GM12878 (cell line): ENCODE measurements around the gene FITM1. TPM values are rescaled to one million over a fixed set of nuclear protein-coding genes. Genes with fewer than 3 reads are reported as not detected.

ENCODE experiments used
- ATAC-seq: fragments of 200-7000 bp; cut with Tn5 transposase; 3 replicates; pipeline ENCODE4 v1.9.1; 2020; ENCODE audit warnings: mild to moderate bottlenecking, moderate library complexity
- BruUV-seq: library from RNA; stranded (reverse); fragments of 400-500 nt; replicated peaks from 2 replicates; lab custom pipeline; 2021; lab: Mats Ljungman, UMichigan
- CTCF ChIA-PET: fragments of 300-600 bp; sonication (Branson Sonifier 250); formaldehyde crosslinking; extraction: SDS; loops from one replicate; lab custom pipeline; 2021; ENCODE audit warnings: inconsistent platforms; lab: Yijun Ruan, JAX
- POLR2A ChIA-PET: fragments of 350-600 bp; formaldehyde crosslinking; extraction: SDS; loops from one replicate; lab custom pipeline; 2021; ENCODE audit warnings: inconsistent platforms; lab: Charles Lee
- RAD21 ChIA-PET: fragments of 300-600 bp; sonication (Branson Sonifier 250); formaldehyde crosslinking; loops from one replicate; lab custom pipeline; 2023; ENCODE audit warnings: antibody characterized with exemption; ENCODE audit not compliant: unreplicated experiment; lab: Charles Lee
- SMC1A ChIA-PET: fragments of 300-600 bp; sonication (Branson Sonifier 250); formaldehyde crosslinking; loops from one replicate; lab custom pipeline; 2023; ENCODE audit not compliant: unreplicated experiment, uncharacterized antibody; lab: Charles Lee
- DNase-seq: peaks from one replicate; pipeline ENCODE4 v3.0.0-alpha.2; 2011; ENCODE audit warnings: low read depth, low spot score
- FAIRE-seq: peaks from 3 replicates; lab custom pipeline; 2011; peaks lifted over from hg19 to GRCh38; lab: Jason Lieb, UNC
- H2AFZ ChIP-seq: 2 replicates; pipeline ENCODE4 v1.6.0; 2011; ENCODE audit warnings: low read depth, low read length, control low read depth; ENCODE audit not compliant: control insufficient read depth
- H3K27ac ChIP-seq: 2 replicates; pipeline ENCODE4 v1.5.1; 2011; ENCODE audit warnings: control low read depth; ENCODE audit not compliant: control insufficient read depth, insufficient read depth
- H3K27me3 ChIP-seq, 2 experiments: replicated peaks in 1 of 2; 2 replicates each; pipeline versions ENCODE4 v1.6.0 to v1.6.1; 2011; ENCODE audit warnings: low read length in 1 of 2; ENCODE audit not compliant: control insufficient read depth in 2 of 2, insufficient read depth in 2 of 2
- H3K36me3 ChIP-seq, 2 experiments: 2 replicates each; pipeline ENCODE4 v1.5.1; 2011; ENCODE audit warnings: low read length in 1 of 2; ENCODE audit not compliant: control insufficient read depth in 2 of 2, insufficient read depth in 2 of 2
- H3K4me1 ChIP-seq: 2 replicates; pipeline ENCODE4 v1.6.1; 2011; ENCODE audit warnings: mild to moderate bottlenecking, low read length, moderate library complexity, mixed read lengths; ENCODE audit not compliant: control insufficient read depth, insufficient read depth
- H3K4me2 ChIP-seq: 2 replicates; pipeline ENCODE4 v1.6.0; 2011; ENCODE audit warnings: control low read depth; ENCODE audit not compliant: control insufficient read depth, insufficient read depth
- H3K4me3 ChIP-seq: fragments of 200-600 bp; sonication (generic); 2 replicates; pipeline ENCODE4 v1.5.1; 2016
- H3K79me2 ChIP-seq: 2 replicates; pipeline ENCODE4 v1.6.0; 2011; ENCODE audit warnings: low read length; ENCODE audit not compliant: control insufficient read depth, insufficient read depth
- H3K9ac ChIP-seq: 2 replicates; pipeline ENCODE4 v1.8.0; 2011; ENCODE audit warnings: low read length, control low read depth, mixed read lengths; ENCODE audit not compliant: control insufficient read depth, insufficient read depth
- H3K9me3 ChIP-seq: replicated peaks from 3 replicates; pipeline ENCODE4 v1.5.1; 2011; ENCODE audit warnings: mild to moderate bottlenecking, low read length; ENCODE audit not compliant: control insufficient read depth, insufficient read depth
- H4K20me1 ChIP-seq: 2 replicates; pipeline ENCODE4 v1.6.0; 2011; ENCODE audit not compliant: control insufficient read depth, insufficient read depth
- ASH2L ChIP-seq: fragments of 300-600, 200-600 bp; sonication (generic); IDR thresholded peaks from 2 replicates; pipeline ENCODE4 v1.6.1; 2017; ENCODE audit warnings: low read depth, mild to moderate bottlenecking, borderline replicate concordance
- BCL11A ChIP-seq: IDR thresholded peaks from 2 replicates; pipeline ENCODE4 v1.6.1; 2011; ENCODE audit warnings: low read depth, low read length
- CBX5 ChIP-seq: sonication (generic); IDR thresholded peaks from 2 replicates; pipeline ENCODE4 v1.6.1; 2016; ENCODE audit warnings: low read depth, moderate library complexity, mild to moderate bottlenecking, inconsistent platforms
- CREB1 ChIP-seq: IDR thresholded peaks from 2 replicates; pipeline ENCODE4 v1.6.1; 2012; ENCODE audit warnings: low read depth, mild to moderate bottlenecking, inconsistent platforms
- CREM ChIP-seq: IDR thresholded peaks from 2 replicates; pipeline ENCODE4 v1.6.1; 2014; ENCODE audit warnings: antibody characterized with exemption, low read depth
- GATAD2B ChIP-seq: fragments of 450-650 bp; conservative IDR thresholded peaks from 2 replicates; pipeline ENCODE4 v1.6.1; 2017; ENCODE audit warnings: low read depth, mild to moderate bottlenecking, moderate library complexity
- KAT2A ChIP-seq: conservative IDR thresholded peaks from 2 replicates; pipeline ENCODE4 v1.6.1; 2011; ENCODE audit warnings: low read depth, low read length; ENCODE audit not compliant: control insufficient read depth
- MTA3 ChIP-seq: IDR thresholded peaks from 2 replicates; pipeline ENCODE4 v1.6.1; 2012; ENCODE audit warnings: low read length, inconsistent platforms, borderline replicate concordance
- MYB ChIP-seq: fragments of 150-350 bp; IDR thresholded peaks from 2 replicates; pipeline ENCODE4 v1.6.1; 2014; ENCODE audit warnings: mild to moderate bottlenecking, low read depth, low read length, borderline replicate concordance
- NFYA ChIP-seq: IDR thresholded peaks from 2 replicates; pipeline ENCODE4 v1.6.1; 2011; ENCODE audit warnings: low read depth, mild to moderate bottlenecking, low read length, improper control_type of control experiment, borderline replicate concordance
- NFYB ChIP-seq: IDR thresholded peaks from 2 replicates; pipeline ENCODE4 v1.6.1; 2011; ENCODE audit warnings: low read depth, mild to moderate bottlenecking, low read length, improper control_type of control experiment, moderate library complexity; ENCODE audit not compliant: insufficient read depth
- PAX8 ChIP-seq: fragments of 450-650 bp; IDR thresholded peaks from 2 replicates; pipeline ENCODE4 v1.6.1; 2017; ENCODE audit warnings: mild to moderate bottlenecking, moderate library complexity
- RBBP5 ChIP-seq: fragments of 200-600 bp; sonication (generic); conservative IDR thresholded peaks from 2 replicates; pipeline ENCODE4 v1.6.1; 2016
- SIN3A ChIP-seq: IDR thresholded peaks from 2 replicates; pipeline ENCODE4 v1.6.1; 2012; ENCODE audit warnings: low read depth, low read length, improper control_type of control experiment
- TAF1 ChIP-seq: IDR thresholded peaks from 2 replicates; pipeline ENCODE4 v1.6.1; 2011; ENCODE audit warnings: mild to moderate bottlenecking, low read depth, low read length, borderline replicate concordance
- WGBS: methylation state at CpG from one replicate; pipeline ENCODE4 v1.1.6; 2016; ENCODE audit warnings: low lambda C conversion rate; ENCODE audit not compliant: insufficient replicate concordance, insufficient coverage; ENCODE audit errors: missing lambda C conversion rate; 5-methylcytosine and 5-hydroxymethylcytosine counted together
- in situ Hi-C: fragments of 300-500 bp; cut with MboI; formaldehyde crosslinking; loops from 9 replicates; pipeline ENCODE4 v1.14.3; 2018; ENCODE audit warnings: mixed read lengths
- intact Hi-C: fragments of 100-400 bp; cut with micrococcal nuclease; formaldehyde crosslinking; loops from one replicate; pipeline ENCODE4 v1.14.2; 2022; ENCODE audit not compliant: unreplicated experiment
- polyA plus RNA-seq, 11 experiments: library from polyadenylated mRNA; depleted of rRNA in 4 of 11; unstranded in 6 of 11; stranded (reverse) in 5 of 11; fragments of >200 nt; fragmentation: Nextera tagmentation in 4 of 11; fragmentation: Illumina TruSeq in 1 of 11; extraction: Ambion mirVana in 4 of 11; extraction: Trizol in 1 of 11; gene quantifications; 1 replicate in 1 of 11; 2 replicates in 10 of 11; pipeline versions ENCODE4 v1.2.1 to v1.2.3, GENCODE V29; 2011 to 2016; ENCODE audit warnings: inconsistent platforms in 2 of 11, missing spikeins in 2 of 11, low read depth in 1 of 11
- total RNA-seq, 4 experiments: library from RNA; depleted of rRNA in 3 of 4; stranded (reverse); fragments of >200 nt in 3 of 4; fragmentation: Illumina TruSeq in 1 of 4; extraction: Trizol in 1 of 4; gene quantifications; 2 replicates each; pipeline versions ENCODE4 v1.2.1 to v1.2.3, GENCODE V29; 2013 to 2021

FITM1 gene
- total and polyA plus RNA-seq, 10 of the 15 experiments (the other 5 are each of a cell fraction or from before 2014, with no cell fraction given): 0.11 to 1.9 (median 0.45) TPM; not detected in 2

DNA sequence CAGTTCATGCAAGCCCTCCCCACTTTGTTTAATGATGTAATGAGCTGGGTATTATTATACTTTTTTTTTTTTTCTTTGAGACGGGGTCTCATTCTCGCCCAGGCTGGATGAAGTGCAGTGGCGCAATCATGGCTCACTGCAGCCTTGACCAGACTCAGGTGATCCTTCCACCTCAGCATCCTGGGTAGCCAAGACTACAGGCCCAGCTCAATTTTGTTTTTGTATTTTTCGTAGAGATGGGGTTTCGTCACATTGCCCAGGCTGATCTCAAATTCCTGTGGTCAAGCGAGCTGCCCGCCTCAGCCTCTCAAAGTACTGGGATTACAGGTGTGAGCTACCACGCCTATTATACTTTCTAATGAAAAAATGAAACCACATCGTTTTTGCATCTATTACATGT, 20.4 kb upstream of the FITM1 start:
- Histone ChIP-seq H3K4me2 (no peak overlapping the region), H3K4me1 (peaks cover 7% of the 10 kb centered on the region), H3K9ac (no peak overlapping the region), H3K79me2 (peaks cover 7% of the 10 kb centered on the region), H3K36me3 (no peaks in the 10 kb centered on the region), H3K9me3 (no peaks in the 10 kb centered on the region), H4K20me1 (no peaks in the 10 kb centered on the region), H3K4me3 (no peak overlapping the region), H3K27ac (no peak overlapping the region), H2AFZ (no peak overlapping the region), H3K27me3 (no peaks in the 10 kb centered on the region)
- POLR2A ChIA-PET: interaction anchor here (0.7 to 5.8 kb wide), 10 partner anchors 15 to 888 kb away, joined by 3 to 90 read pairs (median 4); partner anchors contain the start of genes IRF9, PCK2, PSME1 and PSME2
- ATAC-seq (no peak), DNase-seq (no peak), FAIRE-seq (no peak)
- SMC1A ChIA-PET: interaction anchor here (0.6 to 9.6 kb wide), 19 partner anchors 10 to 187 kb away, joined by 3 to 195 read pairs (median 11); partner anchors contain the start of genes CHMP4A, EMC9, IRF9 and PCK2
- intact Hi-C loops: no loop called here
- TF ChIP-seq TAF1 (no peak), MTA3 (no peak), CBX5 (no peak), SIN3A (no peak), CREB1 (no peak), ASH2L (no peak), PAX8 (no peak), GATAD2B (no peak), NFYA (no peak), KAT2A (no peak), MYB (no peak), BCL11A (no peak), NFYB (no peak), RBBP5 (no peak), CREM (no peak)
- RAD21 ChIA-PET: interaction anchor here (0.7 to 6.9 kb wide), 14 partner anchors 8 to 197 kb away, joined by 3 to 153 read pairs (median 8); partner anchors contain the start of genes CHMP4A, CIDEB, EMC9 and IRF9
- in situ Hi-C loops: loop anchor here (25.0 kb wide), 1 partner anchor 798 kb away; the partner anchor contains the start of genes BCL2L2, PABPN1 and PPP1R3E
- BruUV-seq: no TSS peak
- 92% methylated on average over 9 of the region's 9 CpGs for WGBS
- CTCF ChIA-PET: interaction anchor here (0.7 to 11.3 kb wide), 20 partner anchors 10 to 230 kb away, joined by 3 to 294 read pairs (median 5); partner anchors contain the start of genes CARMIL3, CHMP4A, IRF9 and PCK2
